Measurements from ENCODE around the gene ZNF280C. TPM values are rescaled to one million over a fixed set of nuclear protein-coding genes. Genes with fewer than 3 reads are reported as not detected.

The ZNF280C gene, protein sequence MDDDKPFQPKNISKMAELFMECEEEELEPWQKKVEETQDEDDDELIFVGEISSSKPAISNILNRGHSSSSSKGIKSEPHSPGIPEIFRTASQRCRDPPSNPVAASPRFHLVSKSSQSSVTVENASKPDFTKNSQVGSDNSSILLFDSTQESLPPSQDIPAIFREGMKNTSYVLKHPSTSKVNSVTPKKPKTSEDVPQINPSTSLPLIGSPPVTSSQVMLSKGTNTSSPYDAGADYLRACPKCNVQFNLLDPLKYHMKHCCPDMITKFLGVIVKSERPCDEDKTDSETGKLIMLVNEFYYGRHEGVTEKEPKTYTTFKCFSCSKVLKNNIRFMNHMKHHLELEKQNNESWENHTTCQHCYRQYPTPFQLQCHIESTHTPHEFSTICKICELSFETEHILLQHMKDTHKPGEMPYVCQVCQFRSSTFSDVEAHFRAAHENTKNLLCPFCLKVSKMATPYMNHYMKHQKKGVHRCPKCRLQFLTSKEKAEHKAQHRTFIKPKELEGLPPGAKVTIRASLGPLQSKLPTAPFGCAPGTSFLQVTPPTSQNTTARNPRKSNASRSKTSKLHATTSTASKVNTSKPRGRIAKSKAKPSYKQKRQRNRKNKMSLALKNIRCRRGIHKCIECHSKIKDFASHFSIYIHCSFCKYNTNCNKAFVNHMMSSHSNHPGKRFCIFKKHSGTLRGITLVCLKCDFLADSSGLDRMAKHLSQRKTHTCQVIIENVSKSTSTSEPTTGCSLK
- 1.0 and 1.9 TPM in 2 replicates for total RNA-seq

DNA sequence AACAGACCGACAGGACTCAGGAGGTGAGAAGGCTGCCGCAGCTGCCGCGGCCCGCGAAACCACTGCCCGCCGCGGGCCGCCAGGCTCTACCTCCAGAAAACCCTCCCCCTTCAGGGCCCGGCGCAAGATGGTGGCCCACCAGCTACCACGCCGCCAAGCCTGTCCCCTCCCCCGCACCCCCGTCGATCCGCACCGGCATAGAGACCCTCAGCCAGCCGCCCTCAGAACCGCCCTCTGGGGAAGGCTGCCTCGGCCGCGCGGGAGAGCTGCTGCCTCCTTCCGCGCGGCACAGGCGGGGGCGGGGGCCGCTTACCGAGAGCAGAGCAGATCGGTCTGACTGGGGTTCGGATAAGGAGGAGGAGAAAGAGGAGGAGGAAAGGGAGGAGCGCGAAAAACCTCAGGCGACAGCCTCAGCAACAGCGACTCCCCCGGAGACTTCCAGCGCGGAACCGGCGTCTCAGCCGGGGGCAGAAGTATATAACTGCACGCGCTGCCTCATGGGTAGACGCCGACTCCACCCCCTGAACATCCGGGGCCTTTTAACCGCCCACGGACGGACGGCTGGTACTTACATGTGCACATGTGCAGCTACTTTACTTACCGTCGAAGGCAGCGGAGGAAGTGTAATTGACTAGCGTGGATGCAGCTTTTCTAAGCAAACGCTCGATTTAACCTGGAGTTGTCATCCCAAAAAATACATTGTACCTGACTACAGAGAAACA lies at the start of gene ZNF280C:
Gene ZNF280C, minus strand, starts transcription at position 451 of the 722 bp plus-strand sequence. CDS start 8,450 bp downstream, outside the sequence.

DNA sequence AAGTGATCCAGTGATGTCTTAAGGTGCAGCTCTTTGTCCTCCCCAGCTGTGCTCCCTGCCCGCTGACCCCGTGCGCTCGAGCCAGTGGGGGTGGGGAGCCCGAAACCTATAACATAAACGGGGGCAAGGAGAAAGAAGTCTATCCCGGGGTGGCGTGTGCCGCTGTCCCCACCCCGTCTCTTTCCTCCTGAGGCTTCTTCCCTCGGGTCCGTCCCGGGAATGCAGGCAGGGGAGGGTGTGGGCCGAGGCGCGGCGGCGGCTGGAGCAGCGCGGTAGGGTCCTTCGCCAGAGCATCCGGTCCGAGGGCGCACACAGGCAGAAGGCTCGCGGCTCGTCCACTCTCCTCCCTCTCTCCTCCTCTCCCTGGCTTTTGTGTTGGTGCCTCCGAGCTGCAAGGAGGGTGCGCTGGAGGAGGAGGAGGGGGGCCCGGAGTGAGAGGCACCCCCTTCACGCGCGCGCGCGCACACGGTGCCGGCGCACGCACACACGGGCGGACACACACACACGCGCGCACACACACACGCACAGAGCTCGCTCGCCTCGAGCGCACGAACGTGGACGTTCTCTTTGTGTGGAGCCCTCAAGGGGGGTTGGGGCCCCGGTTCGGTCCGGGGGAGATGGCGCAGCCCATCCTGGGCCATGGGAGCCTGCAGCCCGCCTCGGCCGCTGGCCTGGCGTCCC lies 97.1 kb downstream of the ZNF280C start, which contains the start of gene RAB33A:
Gene RAB33A, plus strand, starts transcription at position 517 of the 681 bp plus-strand sequence. Its CDS starts 101 bp downstream, at position 618.

DNA sequence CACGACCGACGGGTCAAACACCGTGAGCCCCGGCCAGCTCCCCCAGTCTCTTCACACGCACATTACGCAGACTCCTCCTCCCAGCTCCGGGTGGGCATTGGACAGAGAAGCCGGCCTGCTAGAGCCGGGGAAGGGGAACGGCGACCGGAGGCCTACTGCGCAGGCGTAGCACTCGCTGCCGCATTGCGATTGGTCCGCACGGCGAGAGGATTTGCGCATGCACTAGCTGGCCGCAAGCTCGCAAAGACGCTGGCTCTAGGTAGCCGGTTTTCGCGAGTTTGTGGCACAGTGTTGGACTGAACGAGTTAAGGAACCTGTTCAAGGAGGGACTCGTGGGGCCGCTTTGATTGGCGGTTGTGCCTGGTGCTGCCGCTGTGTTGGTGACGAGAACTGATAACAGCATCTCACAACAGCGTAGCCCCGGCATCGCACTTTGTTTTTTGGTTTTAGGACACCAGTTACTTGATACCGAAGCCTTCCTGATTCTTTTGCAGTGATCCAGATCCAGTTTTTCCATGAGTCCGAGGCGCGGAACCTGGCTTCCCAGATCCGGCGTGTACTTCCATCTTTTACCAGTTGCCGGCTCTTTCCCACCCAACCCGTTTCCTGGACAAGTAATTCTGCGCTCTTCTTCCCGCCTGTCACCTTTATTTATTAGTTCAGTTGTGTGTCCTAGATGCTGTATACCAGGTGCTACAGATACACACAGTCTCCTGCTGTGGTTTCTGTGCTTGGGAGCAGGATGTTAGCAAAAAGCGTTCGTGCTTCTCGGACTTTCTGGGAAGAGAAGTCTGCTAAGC lies 102.8 kb downstream of the ZNF280C start, which contains the start of gene AIFM1:
Gene AIFM1, minus strand, starts transcription at position 139 of the 800 bp plus-strand sequence. CDS start 185 bp downstream, outside the sequence.

Other genes with a start within 250 kb of the ZNF280C start
- 6.1 and 7.8 TPM in 2 replicates for gene ELF4, start 158.4 kb downstream of the ZNF280C start, total RNA-seq
- 18.4 and 24.1 TPM in 2 replicates for gene AIFM1, start 103.1 kb downstream of the ZNF280C start, total RNA-seq
- 2.5 and 4.4 TPM in 2 replicates for gene RAB33A, start 96.9 kb downstream of the ZNF280C start, total RNA-seq
- 10.4 and 14.2 TPM in 2 replicates for gene SLC25A14, start 71.0 kb upstream of the ZNF280C start, total RNA-seq
- gene GPR119, start 116.8 kb upstream of the ZNF280C start, total RNA-seq = not detected in 2 replicates
- gene RBMX2, start 133.1 kb upstream of the ZNF280C start, total RNA-seq = 38.9 and 42.6 TPM in 2 replicates